Mucosa of descending colon (tissue), 3 donors: Measurements from ENCODE around the gene FJX1. TPM values are rescaled to one million over a fixed set of nuclear protein-coding genes. Genes with fewer than 3 reads are reported as not detected.

Source experiments
- ATAC-seq: fragments of 200-7000 bp; cut with Tn5 transposase; one replicate; pipeline ENCODE4 v1.9.1; 2020; ENCODE audit warnings: mild to moderate bottlenecking, moderate library complexity
- DNase-seq, 3 donors: peaks; one replicate each; pipeline ENCODE4 v3.0.0-alpha.2; 2020
- H3K36me3 ChIP-seq: fragments of 200-600 bp; one replicate; pipeline ENCODE4 v1.8.0; 2021; ENCODE audit warnings: low read depth, mild to moderate bottlenecking
- H3K4me1 ChIP-seq: fragments of 200-600 bp; one replicate; pipeline ENCODE4 v1.8.0; 2021; ENCODE audit warnings: low read depth, mild to moderate bottlenecking
- H3K4me3 ChIP-seq: fragments of 200-600 bp; one replicate; pipeline ENCODE4 v1.8.0; 2021; ENCODE audit warnings: mild to moderate bottlenecking
- H3K9me3 ChIP-seq: fragments of 200-600 bp; one replicate; pipeline ENCODE4 v1.8.0; 2021; ENCODE audit warnings: mild to moderate bottlenecking
- intact Hi-C, 2 donors: fragments of 100-400 bp; cut with DNase I in 1 of 2; cut with micrococcal nuclease in 1 of 2; formaldehyde crosslinking; loops; one replicate each; pipeline versions ENCODE4 v1.11.0 to v1.11.1; 2022; cut with DNase I, micrococcal nuclease
- total RNA-seq, 3 donors: library from RNA; stranded (reverse); fragmentation: NEBNext Ultra II Directional in 2 of 3; extraction: Animal tissue kit (Norgen Biotek cat#: 25700) in 2 of 3; gene quantifications; one replicate each; pipeline versions ENCODE4 v1.2.1 to v1.2.4, GENCODE V29; 2021 to 2023
- TF ChIP-seq, protein P1 (sequence below): fragments of 200-600 bp; IDR thresholded peaks from one replicate; pipeline ENCODE4 v1.8.0; 2022; ENCODE audit warnings: antibody characterized with exemption, mild to moderate bottlenecking
- donor health status: DM: no; HTN: no; CAD: no; lungs with moderate emphysema.
- donor health status: DM: no; HTN: no; CAD: no.
- donor health status: DM: no; HTN: yes; CAD: no.

Gene FJX1
- total RNA-seq, 3 donors from 2014 or later, result 0.36 to 1.7 (median 0.84) TPM

- Histone ChIP-seq H3K4me1 (peaks cover 13% of the 10 kb centered on the region), H3K9me3 (no peaks in the 10 kb centered on the region), H3K4me3 (no peak overlapping the region), H3K36me3 (no peaks in the 10 kb centered on the region)
- intact Hi-C loops, result loop anchor here in 1 of 2 donors (5.0 kb wide), 1 partner anchor 648 kb away; no protein-coding TSS in a partner anchor
- ATAC-seq (peak; percentile 37), DNase-seq (peak in 2 of 3 donors; percentile 38 to 48)
- TF ChIP-seq, protein P1, sequence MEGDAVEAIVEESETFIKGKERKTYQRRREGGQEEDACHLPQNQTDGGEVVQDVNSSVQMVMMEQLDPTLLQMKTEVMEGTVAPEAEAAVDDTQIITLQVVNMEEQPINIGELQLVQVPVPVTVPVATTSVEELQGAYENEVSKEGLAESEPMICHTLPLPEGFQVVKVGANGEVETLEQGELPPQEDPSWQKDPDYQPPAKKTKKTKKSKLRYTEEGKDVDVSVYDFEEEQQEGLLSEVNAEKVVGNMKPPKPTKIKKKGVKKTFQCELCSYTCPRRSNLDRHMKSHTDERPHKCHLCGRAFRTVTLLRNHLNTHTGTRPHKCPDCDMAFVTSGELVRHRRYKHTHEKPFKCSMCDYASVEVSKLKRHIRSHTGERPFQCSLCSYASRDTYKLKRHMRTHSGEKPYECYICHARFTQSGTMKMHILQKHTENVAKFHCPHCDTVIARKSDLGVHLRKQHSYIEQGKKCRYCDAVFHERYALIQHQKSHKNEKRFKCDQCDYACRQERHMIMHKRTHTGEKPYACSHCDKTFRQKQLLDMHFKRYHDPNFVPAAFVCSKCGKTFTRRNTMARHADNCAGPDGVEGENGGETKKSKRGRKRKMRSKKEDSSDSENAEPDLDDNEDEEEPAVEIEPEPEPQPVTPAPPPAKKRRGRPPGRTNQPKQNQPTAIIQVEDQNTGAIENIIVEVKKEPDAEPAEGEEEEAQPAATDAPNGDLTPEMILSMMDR, result no peak
Observed at GRCh38 chr11:35619116-35619854, 1.0 kb downstream of the FJX1 start.

- no peaks in the 10 kb centered on the region for H3K9me3 ChIP-seq
- intact Hi-C loops, result loop anchor here in 1 of 2 donors (5.0 kb wide), 1 partner anchor 647 kb away; no protein-coding TSS in a partner anchor
- H3K36me3 ChIP-seq, result no peaks in the 10 kb centered on the region
- H3K4me3 ChIP-seq, result no peak overlapping the region
- DNase-seq (peak in 1 of 3 donors; percentile 33), ATAC-seq (no peak)
- H3K4me1 ChIP-seq, result peaks cover 13% of the 10 kb centered on the region
- TF ChIP-seq, protein P1, result no peak
Observed at GRCh38 chr11:35619855-35620640, 1.8 kb downstream of the FJX1 start.

- Histone ChIP-seq H3K4me3 (no peak overlapping the region), H3K36me3 (no peaks in the 10 kb centered on the region), H3K4me1 (peaks cover 13% of the 10 kb centered on the region), H3K9me3 (no peaks in the 10 kb centered on the region)
- no peak for DNase-seq
- intact Hi-C loops, result no loop called here
- TF ChIP-seq, protein P1, result no peak
- no peak for ATAC-seq
Observed at GRCh38 chr11:35620795-35621194, 2.5 kb downstream of the FJX1 start.

DNA sequence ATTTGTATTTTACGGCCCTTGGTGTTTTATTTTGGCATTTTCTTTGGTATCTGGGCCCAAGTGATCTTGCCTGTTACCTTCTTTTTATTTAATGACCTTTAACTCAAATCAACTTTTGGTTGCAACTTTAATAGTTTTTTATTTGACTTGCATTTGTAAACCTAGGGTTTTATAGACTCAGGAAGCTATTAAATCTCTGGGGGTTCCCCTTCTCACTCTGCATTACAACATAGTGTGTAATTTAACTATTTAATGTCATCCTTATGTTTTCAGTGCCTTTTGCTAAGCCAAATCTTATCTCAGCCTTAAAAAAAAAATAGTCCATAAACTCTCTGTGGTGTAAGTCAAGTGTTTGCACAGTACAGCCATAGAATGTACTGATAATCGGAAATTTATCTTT, 3.4 kb downstream of the FJX1 start:
- TF ChIP-seq, protein P1, result no peak

DNA sequence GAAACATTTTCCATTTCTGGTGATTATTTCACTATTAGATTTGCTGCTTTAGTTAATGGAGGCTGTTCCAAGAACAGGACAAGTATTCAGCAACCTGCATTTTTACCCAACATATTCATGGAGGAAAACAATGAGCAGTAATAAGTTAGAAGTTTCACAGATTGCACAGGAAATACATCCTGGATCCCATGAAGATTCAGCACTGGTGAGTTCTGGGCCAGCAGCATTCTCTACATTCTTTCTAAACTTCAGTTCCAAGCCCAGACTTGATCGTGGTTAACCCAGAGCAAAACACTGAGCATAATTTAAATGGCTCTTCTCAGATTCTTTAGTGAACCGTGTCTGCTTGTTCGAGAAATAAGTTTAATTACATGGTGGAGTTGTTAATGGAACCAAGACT, 3.8 kb downstream of the FJX1 start:
- no peaks in the 10 kb centered on the region for H3K9me3 ChIP-seq
- ATAC-seq (no peak), DNase-seq (no peak)
- no peak overlapping the region for H3K4me3 ChIP-seq
- intact Hi-C loops, result no loop called here
- no peaks in the 10 kb centered on the region for H3K36me3 ChIP-seq
- TF ChIP-seq, protein P1, result no peak
- peaks cover 13% of the 10 kb centered on the region for H3K4me1 ChIP-seq

More for the DNA sequence above, 3.4 kb downstream of the FJX1 start:
- DNase-seq, result no peak
- H3K9me3 ChIP-seq, result no peaks in the 10 kb centered on the region
- peaks cover 13% of the 10 kb centered on the region for H3K4me1 ChIP-seq
- H3K4me3 ChIP-seq, result no peak overlapping the region
- intact Hi-C loops, result no loop called here
- H3K36me3 ChIP-seq, result no peaks in the 10 kb centered on the region
- peak; percentile 32 for ATAC-seq
